Skeletal muscle satellite cell (primary cell): ENCODE results near the gene B4GALNT3.

Source experiments
- H3K27me3 ChIP-seq: 2 replicates; pipeline ENCODE4 v1.7.0; 2013; ENCODE audit warnings: low read length; ENCODE audit not compliant: control insufficient read depth, insufficient read depth
- H3K36me3 ChIP-seq: 2 replicates; pipeline ENCODE4 v1.7.0; 2013; ENCODE audit warnings: mild to moderate bottlenecking, control low read depth, low read length; ENCODE audit not compliant: insufficient read depth
- H3K4me1 ChIP-seq: 2 replicates; pipeline ENCODE4 v1.7.0; 2013; ENCODE audit warnings: low read length; ENCODE audit not compliant: control insufficient read depth, insufficient read depth
- H3K4me2 ChIP-seq: 2 replicates; pipeline ENCODE4 v1.7.0; 2013; ENCODE audit warnings: mild to moderate bottlenecking, low read length
- H3K4me3 ChIP-seq: 2 replicates; pipeline ENCODE4 v1.7.0; 2013; ENCODE audit warnings: low read length
- H3K9ac ChIP-seq: 2 replicates; pipeline ENCODE4 v1.7.0; 2013; ENCODE audit warnings: mild to moderate bottlenecking, low read depth, low read length, moderate library complexity
- H3K9me3 ChIP-seq: replicated peaks from 2 replicates; pipeline ENCODE4 v1.7.0; 2013; ENCODE audit warnings: mild to moderate bottlenecking, control low read depth, low read length

The B4GALNT3 gene

DNA sequence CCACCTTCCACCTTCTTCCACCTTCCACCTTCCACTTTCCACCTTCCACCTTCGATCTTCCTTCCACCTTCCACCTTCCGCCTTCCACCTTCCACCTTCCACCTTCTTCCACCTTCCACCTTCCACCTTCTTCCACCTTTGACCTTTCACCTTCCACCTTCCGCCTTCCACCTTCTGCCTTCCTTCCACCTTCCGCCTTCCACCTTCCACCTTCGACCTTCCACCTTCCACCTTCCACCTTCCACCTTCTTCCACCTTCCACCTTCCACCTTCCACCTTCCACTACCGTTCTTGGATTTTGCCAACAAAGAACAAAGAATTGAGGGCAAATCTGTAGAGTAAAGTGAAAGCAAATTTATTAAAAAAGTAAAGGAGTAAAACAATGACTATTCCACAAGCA is 53.2 kb downstream of the B4GALNT3 start:
- Histone ChIP-seq H3K4me1 (peaks cover 6% of the 10 kb centered on the region), H3K36me3 (no peaks in the 10 kb centered on the region), H3K9me3 (no peaks in the 10 kb centered on the region), H3K4me2 (no peak overlapping the region), H3K27me3 (peaks cover 32% of the 10 kb centered on the region), H3K4me3 (no peak overlapping the region), H3K9ac (no peak overlapping the region)

DNA sequence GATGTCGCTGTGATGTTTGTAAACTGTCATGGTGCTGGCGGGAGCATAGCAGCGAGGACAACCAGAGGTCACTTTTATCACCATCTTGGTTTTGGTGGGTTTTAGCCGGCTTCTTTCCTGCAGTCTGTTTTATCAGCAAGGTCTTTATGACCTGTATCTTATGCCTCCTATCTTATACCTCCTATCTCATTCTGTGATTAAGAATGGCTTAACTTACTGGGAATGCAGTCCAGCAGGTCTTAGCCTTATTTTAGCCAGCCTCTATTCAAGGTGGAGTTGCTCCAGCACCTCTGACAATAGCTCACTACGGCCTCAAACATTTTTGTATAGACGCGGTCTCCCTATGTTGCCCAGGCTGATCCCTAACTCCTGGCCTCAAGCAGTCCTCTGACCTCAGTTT is 53.7 kb downstream of the B4GALNT3 start:
- H3K4me1 ChIP-seq = peaks cover 6% of the 10 kb centered on the region
- H3K9me3 ChIP-seq = no peaks in the 10 kb centered on the region
- H3K4me2 ChIP-seq = no peak overlapping the region
- H3K27me3 ChIP-seq = peaks cover 32% of the 10 kb centered on the region
- H3K4me3 ChIP-seq = no peak overlapping the region
- H3K9ac ChIP-seq = no peak overlapping the region
- H3K36me3 ChIP-seq = no peaks in the 10 kb centered on the region

DNA sequence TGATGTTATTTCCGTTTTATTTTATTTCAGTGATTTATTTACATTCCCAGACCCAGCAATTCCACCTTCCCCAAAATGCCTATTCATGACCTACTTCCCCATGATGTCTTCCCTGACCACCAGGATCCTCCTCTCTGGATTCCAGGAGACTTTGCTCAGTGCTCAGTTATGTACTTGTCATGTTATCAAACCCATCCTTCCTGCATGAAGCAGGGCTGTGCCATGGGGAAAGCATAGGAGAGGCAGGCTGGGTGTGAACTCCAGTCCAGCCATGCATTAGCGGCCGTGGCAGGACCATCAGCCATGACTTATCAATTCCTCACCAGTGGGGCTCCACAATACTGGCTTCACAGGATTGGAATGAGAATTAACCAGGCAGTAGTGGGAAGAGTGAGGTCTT is 57.8 kb downstream of the B4GALNT3 start:
- H3K4me1 ChIP-seq = no peaks in the 10 kb centered on the region
- peaks cover 60% of the 10 kb centered on the region for H3K27me3 ChIP-seq
- no peak overlapping the region for H3K9ac ChIP-seq
- no peaks in the 10 kb centered on the region for H3K36me3 ChIP-seq
- no peak overlapping the region for H3K4me2 ChIP-seq
- no peak overlapping the region for H3K4me3 ChIP-seq
- no peaks in the 10 kb centered on the region for H3K9me3 ChIP-seq

- Histone ChIP-seq H3K4me1 (no peaks in the 10 kb centered on the region), H3K27me3 (peaks cover 60% of the 10 kb centered on the region), H3K4me2 (no peak overlapping the region), H3K9ac (no peak overlapping the region), H3K4me3 (no peak overlapping the region), H3K9me3 (no peaks in the 10 kb centered on the region), H3K36me3 (no peaks in the 10 kb centered on the region)
These were observed 60.4 kb downstream of the B4GALNT3 start for GRCh38 chr12:520119-520518.

GRCh38 chr12:522692-523378 is 63.1 kb downstream of the B4GALNT3 start:
- Histone ChIP-seq H3K27me3 (peaks cover 48% of the 10 kb centered on the region), H3K4me3 (no peak overlapping the region), H3K9me3 (no peaks in the 10 kb centered on the region), H3K9ac (no peak overlapping the region), H3K4me2 (no peak overlapping the region), H3K36me3 (no peaks in the 10 kb centered on the region), H3K4me1 (no peaks in the 10 kb centered on the region)

DNA sequence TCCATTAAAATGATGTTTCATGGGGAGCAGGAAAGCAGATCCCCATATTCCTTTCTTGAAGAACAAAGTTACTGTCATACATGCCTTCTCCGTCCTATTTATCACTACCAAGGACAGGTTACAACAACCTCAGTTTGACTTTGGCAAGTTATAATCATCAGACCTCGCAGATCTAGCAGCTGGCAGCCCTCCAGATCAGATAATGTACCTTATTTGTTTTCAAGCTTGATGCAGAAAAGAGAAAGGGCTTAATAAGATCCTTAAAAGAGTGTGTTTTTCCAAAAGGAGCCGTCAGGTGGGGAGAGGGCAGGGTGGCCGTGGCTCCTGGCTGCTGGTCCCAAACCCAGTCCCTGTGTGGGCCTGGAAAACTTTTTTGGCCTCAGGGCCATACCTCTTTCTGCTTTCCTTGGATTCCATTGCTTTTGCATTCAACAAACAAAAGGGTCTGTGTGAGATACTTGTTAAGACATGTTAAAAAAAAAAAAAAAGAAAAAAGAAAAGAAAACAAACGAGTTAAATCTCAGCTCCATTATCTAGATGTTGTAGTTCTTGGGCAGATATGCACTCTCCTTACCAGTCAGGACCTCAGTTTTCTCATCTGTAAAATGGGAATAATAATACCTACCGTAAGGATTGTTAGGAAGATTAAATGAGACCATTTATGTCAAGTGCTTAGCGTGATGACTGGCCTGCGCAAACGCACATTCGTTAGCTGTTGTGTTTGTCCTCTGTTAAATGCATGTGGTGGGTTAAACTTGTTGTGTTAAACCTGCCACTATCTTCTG is 64.6 kb downstream of the B4GALNT3 start:
- H3K9me3 ChIP-seq = no peaks in the 10 kb centered on the region
- peaks cover 33% of the 10 kb centered on the region for H3K27me3 ChIP-seq
- H3K36me3 ChIP-seq = no peaks in the 10 kb centered on the region
- no peak overlapping the region for H3K9ac ChIP-seq
- no peak overlapping the region for H3K4me2 ChIP-seq
- no peaks in the 10 kb centered on the region for H3K4me1 ChIP-seq
- no peak overlapping the region for H3K4me3 ChIP-seq

DNA sequence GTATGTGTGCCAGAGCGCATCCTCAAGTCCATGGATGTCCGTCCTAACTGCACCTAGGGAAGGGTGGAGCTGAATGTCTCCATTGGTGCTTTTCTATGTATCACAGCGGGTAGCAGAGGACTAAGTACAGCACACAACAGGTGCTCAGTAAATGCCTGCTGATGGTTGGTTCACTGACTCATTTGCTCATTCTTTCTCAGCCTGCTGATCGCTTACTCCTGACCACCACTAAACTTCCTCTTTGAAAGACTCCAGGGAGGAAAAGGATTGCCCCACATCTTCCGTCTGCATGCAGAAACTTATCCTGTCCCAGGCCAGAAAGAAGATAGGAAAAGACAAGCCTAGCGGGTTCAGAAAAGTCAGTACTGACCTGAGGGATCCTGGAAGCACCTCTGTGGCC is 66.3 kb downstream of the B4GALNT3 start:
- Histone ChIP-seq H3K4me2 (no peak overlapping the region), H3K9ac (no peak overlapping the region), H3K9me3 (no peaks in the 10 kb centered on the region), H3K36me3 (no peaks in the 10 kb centered on the region), H3K27me3 (peaks cover 21% of the 10 kb centered on the region), H3K4me3 (no peak overlapping the region), H3K4me1 (peaks cover 9% of the 10 kb centered on the region)

- no peaks in the 10 kb centered on the region for H3K36me3 ChIP-seq
- no peak overlapping the region for H3K9ac ChIP-seq
- H3K4me3 ChIP-seq = no peak overlapping the region
- peaks cover 12% of the 10 kb centered on the region for H3K4me1 ChIP-seq
- no peak overlapping the region for H3K4me2 ChIP-seq
- H3K27me3 ChIP-seq = peaks cover 10% of the 10 kb centered on the region
- H3K9me3 ChIP-seq = no peaks in the 10 kb centered on the region
These were observed 67.5 kb downstream of the B4GALNT3 start for GRCh38 chr12:527241-527640.

DNA sequence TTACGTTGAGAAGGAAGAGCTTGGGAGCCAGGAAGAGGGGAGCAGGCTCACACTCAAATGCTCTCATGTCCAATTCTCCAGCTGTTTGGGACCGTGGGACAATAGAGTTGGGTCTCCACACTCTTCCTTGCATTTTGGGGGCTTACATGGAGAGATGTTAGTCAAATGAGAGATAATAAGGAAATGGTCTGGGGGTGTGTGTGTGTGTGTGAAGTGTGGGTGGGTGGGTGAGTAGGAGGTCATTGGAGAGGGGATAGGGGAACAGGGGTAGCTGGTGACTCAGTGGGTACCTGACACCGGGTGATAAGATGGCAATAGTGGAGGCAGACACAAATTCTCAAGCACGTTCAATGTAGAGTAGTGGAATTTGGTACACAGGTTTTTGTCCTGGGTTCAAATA is 68.0 kb downstream of the B4GALNT3 start:
- no peak overlapping the region for H3K4me2 ChIP-seq

DNA sequence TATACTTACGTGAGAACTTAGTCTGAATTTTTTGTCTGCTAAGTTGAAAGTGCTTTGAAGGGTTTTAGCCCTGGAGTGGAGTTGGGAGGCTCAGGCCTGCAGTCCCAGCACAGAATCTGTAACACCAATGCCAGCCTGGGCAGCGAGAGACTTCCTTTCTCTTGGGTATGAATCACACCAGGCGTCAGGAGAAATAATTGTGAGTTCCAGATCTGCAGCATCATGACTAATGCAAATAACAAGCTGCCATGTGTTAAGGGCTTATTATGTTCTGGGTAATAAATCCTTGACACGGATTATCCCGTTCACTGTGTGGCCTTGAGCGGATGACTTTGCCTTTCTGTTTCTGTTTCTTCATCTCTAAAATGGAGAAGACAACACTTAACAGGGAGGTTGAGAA is 70.6 kb downstream of the B4GALNT3 start:
- Histone ChIP-seq H3K4me1 (peaks cover 25% of the 10 kb centered on the region), H3K27me3 (peaks cover 7% of the 10 kb centered on the region), H3K9ac (peak overlapping the region; percentile 31), H3K4me3 (no peak overlapping the region), H3K4me2 (no peak overlapping the region), H3K9me3 (no peaks in the 10 kb centered on the region), H3K36me3 (no peaks in the 10 kb centered on the region)

More for the DNA sequence above, 68.0 kb downstream of the B4GALNT3 start:
- Histone ChIP-seq H3K4me3 (no peak overlapping the region), H3K9me3 (no peaks in the 10 kb centered on the region), H3K36me3 (no peaks in the 10 kb centered on the region), H3K4me1 (peaks cover 17% of the 10 kb centered on the region), H3K27me3 (peaks cover 7% of the 10 kb centered on the region), H3K9ac (no peak overlapping the region)

- Histone ChIP-seq H3K9ac (no peak overlapping the region), H3K4me1 (peaks cover 25% of the 10 kb centered on the region), H3K4me2 (no peak overlapping the region), H3K36me3 (no peaks in the 10 kb centered on the region), H3K4me3 (no peak overlapping the region), H3K27me3 (peaks cover 10% of the 10 kb centered on the region), H3K9me3 (no peaks in the 10 kb centered on the region)
These were observed 71.1 kb downstream of the B4GALNT3 start for GRCh38 chr12:530821-531220.
